ENCODE measurements around the gene PATZ1.

The PATZ1 gene

GRCh38 chr22:31279327-31279669 is 66.8 kb downstream of the PATZ1 start:
- DNase-seq, result no peak

GRCh38 chr22:31278626-31279326 is 67.4 kb downstream of the PATZ1 start:
- peak; percentile 58 to 66 for DNase-seq

- DNase-seq, result peak in 1 of 2 donors; percentile 24
These were observed 68.0 kb downstream of the PATZ1 start for GRCh38 chr22:31278151-31278621.

- peak in 1 of 2 donors; percentile 17 for DNase-seq
These were observed 68.4 kb downstream of the PATZ1 start for GRCh38 chr22:31277741-31278140.

GRCh38 chr22:31276426-31277167 is 69.5 kb downstream of the PATZ1 start:
- DNase-seq, result no peak

Data from CD4-positive, alpha-beta T cell treated with Interleukin-4 for 1 hour (primary cell).